GM12873 (cell line): ENCODE results near the gene RBM33.

Experiments
- TF ChIP-seq, protein P1 (sequence below): IDR thresholded peaks from 2 replicates; pipeline ENCODE4 v1.5.1; 2012; ENCODE audit warnings: low read depth, mild to moderate bottlenecking, moderate library complexity, low read length, control low read depth; ENCODE audit not compliant: insufficient read depth; ENCODE audit errors: missing control alignments

Gene RBM33

GRCh38 chr7:155698633-155699032 lies 54.2 kb downstream of the RBM33 start:
- TF ChIP-seq, protein P1, sequence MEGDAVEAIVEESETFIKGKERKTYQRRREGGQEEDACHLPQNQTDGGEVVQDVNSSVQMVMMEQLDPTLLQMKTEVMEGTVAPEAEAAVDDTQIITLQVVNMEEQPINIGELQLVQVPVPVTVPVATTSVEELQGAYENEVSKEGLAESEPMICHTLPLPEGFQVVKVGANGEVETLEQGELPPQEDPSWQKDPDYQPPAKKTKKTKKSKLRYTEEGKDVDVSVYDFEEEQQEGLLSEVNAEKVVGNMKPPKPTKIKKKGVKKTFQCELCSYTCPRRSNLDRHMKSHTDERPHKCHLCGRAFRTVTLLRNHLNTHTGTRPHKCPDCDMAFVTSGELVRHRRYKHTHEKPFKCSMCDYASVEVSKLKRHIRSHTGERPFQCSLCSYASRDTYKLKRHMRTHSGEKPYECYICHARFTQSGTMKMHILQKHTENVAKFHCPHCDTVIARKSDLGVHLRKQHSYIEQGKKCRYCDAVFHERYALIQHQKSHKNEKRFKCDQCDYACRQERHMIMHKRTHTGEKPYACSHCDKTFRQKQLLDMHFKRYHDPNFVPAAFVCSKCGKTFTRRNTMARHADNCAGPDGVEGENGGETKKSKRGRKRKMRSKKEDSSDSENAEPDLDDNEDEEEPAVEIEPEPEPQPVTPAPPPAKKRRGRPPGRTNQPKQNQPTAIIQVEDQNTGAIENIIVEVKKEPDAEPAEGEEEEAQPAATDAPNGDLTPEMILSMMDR, result no peak

DNA sequence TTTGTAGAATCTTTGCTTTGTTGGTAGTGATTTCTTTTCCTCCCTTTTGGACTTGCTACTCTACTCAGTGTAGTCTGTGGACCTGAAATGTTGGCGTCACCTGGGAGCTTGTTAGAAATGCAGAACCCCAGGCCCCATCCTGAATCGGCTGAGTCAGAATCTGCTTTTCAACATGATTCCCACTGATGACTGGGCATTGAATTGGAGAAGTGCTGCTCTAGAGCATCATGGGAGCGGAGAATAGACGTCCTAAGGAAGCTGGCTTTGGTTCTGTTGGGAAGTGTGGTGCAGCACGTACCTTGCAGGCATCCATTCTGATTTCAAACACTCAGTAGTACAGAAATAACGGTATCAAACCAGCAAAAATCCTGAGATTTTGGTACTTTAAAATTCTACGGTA lies 54.7 kb downstream of the RBM33 start:
- TF ChIP-seq, protein P1, result no peak

DNA sequence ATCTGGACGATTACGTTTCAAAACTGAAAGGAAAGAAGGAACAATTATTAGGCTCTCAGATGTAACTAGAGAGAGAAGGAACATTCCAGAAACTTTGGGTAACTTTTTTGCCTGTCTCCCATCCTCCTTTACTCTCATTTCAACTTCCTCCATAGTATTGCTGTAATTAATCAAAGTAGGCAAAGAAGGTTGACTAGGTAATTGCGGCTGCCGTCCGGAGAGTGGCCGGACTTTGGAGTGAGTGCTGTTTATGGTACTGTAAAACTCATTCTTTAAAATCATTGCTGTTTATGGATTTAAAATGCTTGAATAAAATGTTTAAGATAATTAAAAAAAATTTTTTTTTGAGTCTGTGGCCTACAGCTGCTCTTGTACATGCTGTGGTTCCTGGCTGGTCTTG lies 56.4 kb downstream of the RBM33 start:
- TF ChIP-seq, protein P1, result no peak

GRCh38 chr7:155701972-155702544 lies 57.6 kb downstream of the RBM33 start:
- TF ChIP-seq, protein P1, result no peak

- TF ChIP-seq, protein P1, result no peak
Measured at GRCh38 chr7:155702616-155703015, 58.2 kb downstream of the RBM33 start.

DNA sequence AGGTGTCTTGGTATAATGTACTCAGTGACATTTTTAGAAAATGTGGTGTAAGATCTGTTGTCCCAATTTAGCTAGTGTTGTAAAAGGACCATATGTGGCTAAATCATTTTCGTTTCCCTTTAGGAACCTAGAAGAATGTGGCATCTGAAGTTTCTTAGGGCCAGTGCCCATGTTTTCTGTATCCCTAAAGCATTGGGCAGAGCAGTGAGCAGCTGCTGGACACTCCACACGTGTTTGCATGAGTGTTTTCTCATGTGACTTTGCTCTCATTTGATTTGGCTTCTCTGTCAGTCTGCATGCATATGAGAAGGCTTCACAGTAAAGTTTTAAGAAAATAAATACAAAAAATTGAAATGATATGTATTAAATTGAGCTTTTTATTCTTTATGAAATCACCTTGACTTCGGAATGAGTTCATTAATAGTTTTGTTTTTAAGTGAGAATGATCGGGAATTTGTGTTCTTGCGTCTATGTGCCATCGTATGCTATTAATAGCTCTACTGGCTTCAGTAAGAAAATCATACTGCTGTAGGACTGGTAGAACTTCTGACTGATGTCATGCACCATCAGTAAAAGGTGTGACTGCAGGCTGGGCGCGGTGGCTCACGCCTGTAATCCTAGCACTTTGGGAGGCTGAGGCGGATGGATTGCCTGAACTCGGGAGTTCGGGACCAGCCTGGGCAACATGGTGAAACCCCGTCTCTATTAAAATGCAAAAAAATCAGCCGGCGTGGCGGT lies 61.3 kb downstream of the RBM33 start:
- TF ChIP-seq, protein P1, result no peak

GRCh38 chr7:155706376-155706775 lies 61.9 kb downstream of the RBM33 start:
- TF ChIP-seq, protein P1, result no peak
